OCI-M2 (cell line): ENCODE results near the gene CSF2.
A peak's percentile ranks its signal among the peaks of the same experiment; 100 is the strongest.

Source experiments
- DNase-seq: peaks from one replicate; lab custom pipeline; 2025; ENCODE audit not compliant: unreplicated experiment; lab: John Stamatoyannopoulos, UW

CSF2 gene

DNA sequence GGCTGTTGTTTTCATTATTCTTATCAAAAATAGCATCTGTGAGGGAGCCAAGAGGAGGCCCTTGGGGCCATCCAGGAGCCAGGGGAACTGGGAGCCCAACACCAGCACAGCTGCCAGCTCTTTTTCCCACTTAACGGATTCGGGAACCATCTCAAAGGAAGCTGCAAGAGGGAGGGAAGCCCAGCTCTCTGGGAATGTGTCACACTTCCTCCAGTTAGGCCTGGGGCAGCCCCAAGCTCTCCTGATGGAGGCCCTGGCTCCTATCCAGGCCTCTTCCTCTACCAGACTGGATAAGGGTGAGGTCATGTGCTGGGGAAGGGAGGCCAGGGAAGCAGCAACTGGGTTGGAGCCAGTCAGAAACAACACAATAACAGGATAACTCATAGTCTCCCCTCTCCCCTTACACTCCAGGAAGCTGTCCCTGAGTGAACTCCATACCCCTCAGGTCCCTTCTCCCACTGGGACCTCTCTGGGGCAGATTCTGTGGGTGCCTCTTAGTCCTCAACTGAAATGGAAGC, 12.7 kb downstream of the CSF2 start:
- no peak for DNase-seq

DNA sequence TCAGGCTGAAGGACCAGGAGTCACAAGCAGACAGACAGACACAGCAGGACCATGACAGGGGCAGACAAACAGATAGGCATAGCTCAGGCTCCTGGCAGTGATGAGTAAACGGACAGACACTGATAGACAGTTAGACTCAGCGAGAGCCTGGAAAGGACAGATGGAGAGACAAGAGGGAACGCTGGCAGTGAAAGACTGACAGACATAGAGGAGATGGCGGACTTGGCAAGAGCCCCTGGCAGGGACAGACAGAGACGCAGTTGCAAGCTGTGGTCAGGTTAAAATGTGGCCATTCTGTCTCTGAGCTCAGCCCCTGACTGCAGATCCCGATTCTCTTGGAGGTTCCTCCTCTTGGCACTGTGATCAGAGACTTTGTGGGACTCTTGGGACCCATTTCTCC, 13.6 kb downstream of the CSF2 start:
- no peak for DNase-seq

DNA sequence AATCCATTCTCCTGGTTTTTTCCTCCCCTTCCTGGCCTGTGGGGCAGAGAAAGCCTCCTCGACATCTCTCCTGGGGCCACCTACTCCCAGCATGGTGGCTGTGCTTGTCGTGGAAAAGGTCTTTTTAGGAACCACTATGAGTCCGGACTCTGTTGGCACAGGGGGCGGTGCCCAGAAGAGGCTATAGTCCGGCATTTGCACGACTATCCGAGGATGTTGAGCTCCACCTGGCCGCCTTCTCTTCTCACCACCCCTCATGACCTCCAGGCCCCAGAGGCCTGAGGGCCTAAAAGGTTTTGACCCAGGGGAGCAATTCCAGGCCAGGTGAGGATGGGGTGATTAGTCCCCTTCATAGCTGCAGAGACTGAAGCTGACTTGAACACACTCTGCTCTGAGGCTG, 14.1 kb downstream of the CSF2 start:
- DNase-seq, result no peak

DNA sequence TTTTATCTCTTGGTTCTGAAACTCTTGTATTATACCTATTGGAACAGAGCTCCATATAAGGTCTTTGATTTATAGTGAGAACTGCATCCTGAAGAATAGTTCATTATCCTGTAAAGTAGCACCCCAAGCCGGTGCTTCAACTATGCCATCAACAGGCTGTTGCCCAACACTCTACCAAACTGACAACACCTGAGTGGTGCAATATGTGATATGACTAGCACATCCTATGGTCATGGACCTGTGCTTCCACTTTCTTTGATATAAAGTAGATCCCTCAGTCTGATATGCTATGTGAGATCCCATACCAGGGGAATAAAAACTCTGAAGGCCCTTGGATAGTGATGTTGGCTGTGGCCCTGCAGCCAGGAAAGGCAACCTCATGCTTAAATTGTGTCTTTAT, 15.8 kb downstream of the CSF2 start:
- DNase-seq, result no peak

DNA sequence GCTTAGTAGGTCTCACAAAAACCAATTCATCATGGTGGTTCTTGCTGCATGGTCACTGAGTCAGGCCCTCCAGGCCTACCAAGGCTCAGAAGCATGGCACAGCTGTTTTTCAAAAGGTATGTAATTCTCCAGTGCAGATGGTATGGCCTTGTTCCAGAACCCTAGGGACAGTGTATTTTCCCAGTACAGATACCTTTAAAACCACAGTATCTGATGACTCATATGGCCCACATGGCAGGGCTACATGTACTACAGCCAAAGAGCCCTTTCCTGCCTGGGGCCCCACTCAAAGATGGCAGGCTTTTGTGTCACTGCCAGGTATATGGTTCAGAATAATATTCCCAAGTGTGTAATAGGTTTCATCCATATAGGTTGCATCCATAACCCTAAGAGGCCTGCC, 16.5 kb downstream of the CSF2 start:
- no peak for DNase-seq

DNA sequence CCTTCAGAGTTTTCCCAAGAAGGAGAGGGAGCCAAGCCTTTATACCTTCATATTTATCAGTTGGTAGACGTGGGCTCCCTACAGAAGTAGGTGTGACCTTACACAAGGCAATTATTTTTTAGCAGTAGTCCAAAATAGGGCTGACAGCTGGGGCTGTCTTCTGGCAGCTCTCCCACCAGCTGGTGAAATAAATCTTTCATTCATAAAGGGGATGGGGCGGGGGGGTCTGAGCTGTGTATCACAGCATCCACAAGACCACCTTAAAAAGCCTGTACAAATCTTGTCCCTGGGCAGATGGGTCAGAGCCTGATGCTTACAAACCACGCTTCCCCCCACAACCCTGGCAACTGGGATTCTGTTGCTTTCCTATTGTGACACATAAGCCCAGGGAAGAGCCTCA, 19.7 kb downstream of the CSF2 start:
- DNase-seq, result no peak

DNA sequence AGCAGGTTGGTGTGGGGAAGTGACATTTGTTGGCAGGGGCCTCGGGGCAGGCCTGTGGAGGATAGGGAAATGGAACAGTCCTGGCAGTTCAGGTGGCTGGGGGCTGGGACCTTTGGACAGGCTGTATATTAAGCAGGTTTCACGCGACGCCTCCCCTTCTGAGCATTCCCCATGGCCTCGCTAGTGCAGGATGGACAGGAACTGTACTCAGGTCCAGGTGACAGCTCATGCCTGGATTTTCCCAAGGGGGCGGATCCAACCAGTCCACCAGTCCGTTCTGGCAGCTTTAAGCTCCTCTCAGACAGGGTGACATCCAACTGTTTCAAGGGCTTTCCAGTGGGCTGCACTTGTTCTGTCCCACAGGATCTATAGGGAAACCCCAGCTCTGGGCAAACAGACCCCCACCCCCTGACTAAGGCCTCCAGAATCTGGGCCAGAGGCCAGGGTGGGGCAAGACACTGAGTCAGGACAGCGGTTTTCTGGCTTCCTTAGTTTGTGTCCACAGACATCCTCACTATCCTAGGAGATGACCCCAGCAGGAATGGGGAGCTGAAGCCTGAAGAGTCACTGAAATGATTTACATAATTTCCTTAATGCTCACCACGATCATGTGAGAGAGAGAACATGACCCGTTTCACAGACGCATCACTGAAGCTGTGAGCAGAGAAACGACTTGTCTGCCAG, 20.9 kb downstream of the CSF2 start:
- DNase-seq, result no peak

DNA sequence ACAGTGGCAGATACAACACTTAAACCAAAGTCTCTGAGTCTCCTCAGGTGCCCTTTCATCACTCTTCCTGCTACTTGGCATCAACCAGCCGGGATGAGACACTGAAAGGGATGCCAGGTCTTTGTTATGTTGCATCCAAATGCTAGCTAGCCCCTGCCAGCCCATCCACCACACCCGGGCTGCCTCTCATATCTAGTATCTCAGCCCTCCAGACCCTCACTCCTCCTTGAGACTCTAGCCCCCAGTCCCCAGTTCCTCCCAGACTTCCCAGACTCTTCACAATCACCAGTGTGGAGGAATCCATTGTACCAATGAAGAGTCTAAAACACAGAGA, 21.5 kb downstream of the CSF2 start:
- no peak for DNase-seq

DNA sequence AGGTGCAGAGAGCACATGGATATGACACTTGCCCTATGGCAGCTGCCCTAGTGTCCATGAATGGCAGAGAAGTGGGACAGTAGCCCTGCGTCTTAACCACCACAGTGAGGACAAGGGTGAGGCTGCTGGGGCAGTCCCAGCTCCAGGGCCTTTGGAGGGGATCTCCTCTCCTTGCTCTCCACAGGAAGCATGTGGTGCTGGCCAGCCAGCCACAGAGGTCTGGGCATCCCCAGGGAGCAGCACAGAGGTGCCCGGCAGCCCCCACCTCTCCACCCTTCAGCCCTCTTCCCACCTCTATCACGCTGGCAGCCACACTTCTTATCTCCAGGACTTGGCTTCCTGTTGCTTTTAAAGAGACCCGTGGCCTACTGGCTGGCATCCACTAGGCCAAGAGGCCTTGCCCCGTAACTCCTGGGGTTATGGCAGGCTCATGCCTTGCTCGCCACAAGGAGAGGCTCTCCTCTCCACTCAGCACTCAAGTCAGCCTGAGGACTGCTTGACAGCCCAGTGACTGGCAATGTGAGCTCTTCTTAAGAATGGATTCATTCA, 21.9 kb downstream of the CSF2 start:
- DNase-seq, result no peak

DNA sequence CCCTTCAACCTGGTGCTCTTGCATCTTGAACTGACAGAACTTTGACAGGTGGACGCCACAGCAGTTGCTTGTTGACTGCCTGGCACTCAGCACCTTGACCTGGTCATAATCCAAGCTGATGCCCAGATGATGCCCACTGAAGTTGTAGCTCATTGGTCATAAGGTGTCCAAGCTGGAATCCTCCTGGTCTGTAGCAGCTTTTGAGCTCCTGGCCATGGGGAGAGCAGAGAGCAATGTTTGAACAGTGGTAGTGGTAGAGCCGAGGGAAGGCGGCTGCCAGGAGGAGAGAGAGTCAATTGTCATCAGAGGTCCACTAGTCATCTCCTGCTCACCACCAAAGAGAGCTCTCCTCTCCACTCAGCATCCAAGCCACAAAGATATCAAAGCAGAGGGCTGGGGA, 23.3 kb downstream of the CSF2 start:
- no peak for DNase-seq

DNA sequence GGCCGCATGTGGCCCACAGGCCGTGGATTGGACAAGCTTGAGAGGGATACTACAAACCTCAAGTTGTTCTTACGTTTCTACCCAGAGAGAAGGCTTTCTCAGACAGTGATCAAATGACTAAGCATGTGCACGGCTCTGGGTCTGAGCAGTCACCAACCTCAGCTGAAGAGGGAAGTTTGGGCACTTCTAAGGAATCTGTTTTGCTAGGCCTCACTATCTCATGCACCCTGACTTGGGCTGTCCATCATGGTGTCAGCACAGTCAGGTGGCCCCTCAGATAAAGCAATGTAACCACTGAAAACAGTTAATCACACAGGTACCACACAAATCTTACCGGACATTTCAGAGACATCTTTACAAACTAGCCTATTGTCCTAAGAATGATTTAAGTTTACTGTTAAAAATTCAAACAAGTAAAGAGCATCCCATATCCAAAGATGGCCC, 24.6 kb downstream of the CSF2 start:
- peak; percentile 25 for DNase-seq

DNA sequence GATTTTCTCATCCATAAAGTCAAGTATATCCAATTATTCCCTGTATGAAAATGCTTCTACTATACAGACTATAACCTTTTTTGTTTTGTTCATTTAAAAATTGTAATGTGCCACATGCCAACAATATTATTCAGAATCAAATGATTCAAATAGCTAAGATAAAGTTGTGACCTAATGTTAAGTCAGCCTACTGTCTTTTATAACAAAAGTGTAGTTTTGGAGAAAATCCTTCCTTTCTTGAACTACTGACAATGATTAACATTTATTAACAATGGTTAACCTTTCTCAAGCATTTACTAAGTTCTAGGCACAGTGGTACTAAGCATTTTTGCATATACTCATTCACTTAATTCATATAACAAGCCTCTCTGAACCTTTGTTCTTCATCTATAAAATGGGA, 25.0 kb downstream of the CSF2 start:
- DNase-seq, result no peak

DNA sequence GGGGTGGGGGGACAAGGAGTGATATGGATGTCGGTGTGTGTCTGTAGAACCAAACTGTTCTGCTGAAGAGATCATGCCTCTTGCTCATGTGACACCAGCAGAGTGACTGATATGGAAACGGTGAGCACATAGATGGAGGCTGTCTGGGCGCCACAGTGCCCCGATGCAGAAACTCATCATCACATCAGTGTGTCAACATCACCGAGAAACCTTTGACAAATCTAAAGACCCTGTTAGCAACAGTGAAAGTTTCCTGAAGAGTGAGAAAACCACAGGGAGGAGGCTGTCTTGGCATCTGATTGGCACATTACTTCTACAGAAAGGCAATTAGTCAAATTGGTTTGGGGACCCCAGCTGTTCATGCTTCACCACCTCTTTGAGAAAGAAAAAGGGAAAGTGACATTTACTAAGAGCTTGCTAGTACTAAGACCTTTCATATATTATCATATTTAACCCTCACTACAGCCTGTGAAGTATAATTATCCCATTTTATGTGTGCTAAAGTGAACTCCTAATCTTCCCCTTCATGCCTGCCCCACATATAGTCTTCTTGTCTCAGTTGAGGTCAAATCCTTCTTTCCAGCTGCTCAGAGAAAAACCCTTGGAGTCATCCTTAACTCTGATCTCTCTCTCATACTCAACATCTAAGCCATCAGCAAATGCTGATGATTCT, 25.6 kb downstream of the CSF2 start:
- no peak for DNase-seq

DNA sequence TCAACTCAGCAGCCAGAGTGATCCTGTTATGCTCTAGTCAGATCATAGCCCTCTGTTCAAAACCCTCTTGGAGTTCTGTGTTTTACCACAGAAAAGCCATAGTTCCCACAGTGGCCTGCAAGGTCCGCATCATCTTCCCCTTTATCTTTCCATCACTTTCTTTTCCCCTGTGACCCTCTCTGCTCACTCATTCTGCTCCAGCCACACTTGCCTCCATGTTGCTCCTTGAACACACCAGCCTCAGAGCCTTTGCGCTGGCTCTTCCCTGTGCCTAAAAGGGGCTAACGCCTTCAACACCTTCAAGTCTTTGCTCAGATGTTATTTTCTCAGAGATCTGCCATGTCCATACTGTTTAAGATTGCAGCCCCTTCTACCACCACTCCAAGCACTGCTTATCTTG, 26.3 kb downstream of the CSF2 start:
- DNase-seq, result no peak

DNA sequence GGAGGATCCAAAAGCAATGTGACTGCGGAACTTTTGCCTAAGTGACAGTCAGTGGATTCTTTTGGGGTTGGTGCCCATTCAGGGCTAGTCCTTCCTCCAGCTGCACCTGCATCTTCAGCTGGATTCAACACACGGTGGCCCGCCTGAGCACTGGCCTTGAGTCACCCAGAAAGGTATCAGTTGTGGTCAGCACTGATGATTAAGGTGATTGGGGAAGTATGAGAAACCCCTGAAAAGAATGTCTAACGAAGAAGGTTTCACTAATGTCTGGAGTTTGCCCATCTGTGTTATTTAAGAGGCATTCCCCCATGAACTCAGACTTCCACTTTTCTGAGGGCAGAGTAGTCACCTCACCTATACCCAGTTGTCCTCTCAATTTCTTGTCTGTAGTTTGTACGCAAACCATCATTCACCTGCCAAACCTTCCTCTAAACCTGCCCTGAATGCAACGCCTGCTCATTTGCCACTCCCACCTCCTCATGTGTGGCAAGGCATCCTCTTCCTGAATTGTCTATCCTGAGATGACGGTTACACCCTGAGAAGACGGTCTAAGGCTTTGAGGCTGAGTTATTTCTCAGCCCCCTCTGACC, 27.2 kb downstream of the CSF2 start:
- no peak for DNase-seq

DNA sequence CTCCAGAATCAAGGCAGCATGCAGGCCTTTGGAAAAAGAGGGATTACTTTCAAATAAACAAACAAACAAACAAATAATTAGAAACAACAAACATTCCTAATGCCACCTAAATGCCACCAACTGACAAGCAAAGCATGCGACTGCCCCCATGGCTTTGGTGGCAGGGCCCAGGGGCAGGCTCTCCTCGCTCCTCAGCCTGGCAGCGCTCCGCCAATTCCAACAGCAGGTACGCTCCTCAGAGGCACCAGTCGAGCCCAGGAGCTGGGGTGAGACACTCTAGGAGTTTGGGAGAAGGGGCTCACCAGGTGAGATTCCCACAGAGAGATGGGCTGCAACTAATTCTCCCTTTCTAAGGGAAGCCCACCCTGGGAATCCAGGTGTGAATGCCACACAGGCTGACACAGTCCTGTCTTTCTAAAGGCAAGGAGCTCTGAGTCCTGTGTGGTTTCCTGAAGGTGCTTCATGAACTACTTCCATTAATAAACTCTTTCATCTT, 27.8 kb downstream of the CSF2 start:
- DNase-seq, result no peak

DNA sequence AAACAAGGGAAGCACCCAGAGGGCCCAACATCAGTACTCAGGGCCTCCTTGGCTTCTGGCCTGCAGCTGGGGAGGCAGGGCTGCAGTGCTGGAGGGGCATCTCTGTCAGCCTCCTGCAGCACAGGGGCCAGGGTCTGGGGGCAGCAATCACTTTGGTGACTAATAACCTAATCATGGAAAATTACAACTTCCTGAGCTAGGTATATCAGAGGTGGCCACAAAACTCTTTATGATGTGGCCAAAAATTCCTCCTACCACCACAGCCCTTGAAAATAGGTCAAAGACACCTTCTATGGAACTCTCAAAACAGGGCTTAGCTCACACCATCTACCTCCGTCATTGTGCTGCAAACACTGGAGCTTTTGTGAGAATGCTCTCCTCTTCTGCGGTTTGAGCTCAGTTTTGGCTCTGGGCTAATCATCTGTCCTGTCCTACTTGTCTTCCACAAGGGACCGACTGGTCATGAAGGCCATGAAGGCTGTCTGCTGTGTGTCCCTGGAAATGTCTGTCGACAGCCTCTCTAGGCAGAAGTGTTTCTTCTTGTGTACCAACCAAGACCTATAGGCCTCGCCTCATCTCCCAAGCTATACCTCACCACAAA, 28.6 kb downstream of the CSF2 start:
- DNase-seq, result no peak

DNA sequence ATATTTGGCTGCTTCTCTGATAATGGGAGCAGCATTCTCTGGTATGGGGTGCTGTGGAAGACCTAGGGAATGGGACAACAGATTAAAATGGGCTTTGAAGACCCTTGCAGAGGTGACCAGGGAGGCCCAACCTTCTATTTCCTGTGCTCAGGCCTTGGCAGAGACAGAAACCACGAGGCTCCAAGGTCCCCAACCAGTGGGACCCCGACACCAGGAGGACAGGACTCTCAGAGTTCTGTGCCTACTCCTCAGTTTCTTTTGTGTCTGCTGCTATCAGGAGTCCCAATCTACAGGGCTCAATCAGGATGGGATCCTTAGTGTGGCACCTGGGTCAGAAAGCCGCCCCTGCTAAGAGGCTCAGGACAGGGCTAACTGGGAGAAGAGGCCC, 29.3 kb downstream of the CSF2 start:
- no peak for DNase-seq

DNA sequence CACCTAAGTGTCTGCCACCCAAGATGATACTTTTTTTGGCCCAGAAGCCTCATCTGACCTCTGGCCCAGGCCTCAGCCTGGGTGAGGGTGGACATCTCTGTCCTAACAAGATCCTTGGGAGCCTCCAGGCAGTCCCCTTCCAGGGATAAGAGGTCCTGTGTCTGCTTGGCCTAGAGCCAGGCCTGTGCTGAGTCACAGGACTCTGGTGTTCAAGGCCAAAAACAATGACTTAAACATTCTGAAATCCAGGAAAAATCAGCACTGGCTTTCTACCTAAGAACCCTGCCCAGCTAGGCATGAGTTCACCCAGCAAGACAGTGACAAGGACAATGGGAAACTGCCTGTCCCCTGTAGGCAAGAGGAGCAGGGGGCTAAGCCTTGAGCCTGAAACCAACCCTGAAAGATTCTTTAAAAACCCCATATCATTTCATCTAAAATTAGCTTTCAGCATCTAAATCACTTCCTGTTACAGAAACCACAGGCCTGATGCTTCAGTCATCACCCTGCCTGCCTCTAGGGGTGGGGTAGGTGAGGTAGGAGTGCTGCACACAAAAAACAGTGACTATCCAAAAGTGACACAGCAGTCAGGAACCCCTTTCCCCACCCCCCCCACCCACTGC, 29.9 kb downstream of the CSF2 start:
- DNase-seq, result no peak

DNA sequence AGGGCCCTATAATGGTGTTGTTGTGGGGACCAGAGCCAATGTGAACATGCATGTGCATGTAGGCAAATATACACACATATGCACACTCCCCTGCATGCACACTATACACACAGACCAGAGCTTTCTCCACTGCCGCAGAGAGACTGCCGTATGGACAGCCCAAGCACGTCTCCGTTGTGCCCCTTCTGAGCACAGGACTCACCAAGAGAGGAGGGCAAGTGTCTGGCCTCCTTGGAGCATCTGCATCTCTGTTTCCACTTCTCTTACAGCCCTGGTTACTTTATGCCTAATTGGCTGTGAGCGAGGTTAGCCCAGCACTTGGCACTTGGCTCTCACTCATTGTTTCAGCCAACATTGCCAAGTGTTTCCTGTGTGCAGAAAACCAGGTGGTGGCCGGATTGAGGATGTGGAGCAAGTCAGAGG, 30.4 kb downstream of the CSF2 start:
- DNase-seq, result no peak

DNA sequence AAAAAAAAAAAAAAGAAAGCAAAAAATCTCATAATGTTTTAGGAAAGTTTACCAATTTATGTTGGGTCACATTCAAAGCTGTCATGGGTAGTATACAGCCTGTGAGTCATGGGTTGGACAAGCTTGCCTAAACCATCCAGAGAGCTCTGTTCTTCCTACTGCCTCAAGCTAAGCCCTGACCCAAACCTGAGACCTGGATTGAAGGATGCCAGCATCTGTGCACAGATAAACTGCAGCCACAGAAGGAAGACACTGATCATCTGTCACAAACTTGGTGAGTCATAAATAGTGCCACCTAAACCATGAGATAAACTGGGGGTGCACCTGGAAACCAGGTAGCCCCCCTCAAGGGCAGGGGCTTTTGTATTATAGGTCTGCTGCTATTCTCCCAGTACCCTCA, 31.0 kb downstream of the CSF2 start:
- DNase-seq, result no peak
